Measurements from ENCODE around the gene CYP21A2.

DNA sequence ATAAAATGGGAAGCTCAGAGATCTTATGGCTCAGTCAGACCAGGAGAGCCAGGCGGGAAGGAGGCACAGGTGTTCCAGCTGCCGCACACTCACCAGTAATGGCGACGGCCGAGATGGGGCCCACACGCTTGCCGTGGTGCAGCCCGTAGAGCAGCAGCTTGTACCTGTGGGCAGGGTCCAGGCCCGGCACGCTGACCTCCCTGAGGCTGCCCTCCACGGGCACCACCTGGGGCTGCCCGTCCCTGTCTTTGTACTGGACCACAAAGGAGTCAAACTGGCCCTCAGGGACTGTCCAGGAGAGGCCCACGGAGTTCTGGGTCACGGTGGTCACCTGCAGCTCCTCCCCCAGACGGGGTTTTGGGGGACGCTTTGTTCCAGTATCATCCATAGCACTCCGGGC is 31.2 kb downstream of the CYP21A2 start:
- TF ChIP-seq, protein P1, sequence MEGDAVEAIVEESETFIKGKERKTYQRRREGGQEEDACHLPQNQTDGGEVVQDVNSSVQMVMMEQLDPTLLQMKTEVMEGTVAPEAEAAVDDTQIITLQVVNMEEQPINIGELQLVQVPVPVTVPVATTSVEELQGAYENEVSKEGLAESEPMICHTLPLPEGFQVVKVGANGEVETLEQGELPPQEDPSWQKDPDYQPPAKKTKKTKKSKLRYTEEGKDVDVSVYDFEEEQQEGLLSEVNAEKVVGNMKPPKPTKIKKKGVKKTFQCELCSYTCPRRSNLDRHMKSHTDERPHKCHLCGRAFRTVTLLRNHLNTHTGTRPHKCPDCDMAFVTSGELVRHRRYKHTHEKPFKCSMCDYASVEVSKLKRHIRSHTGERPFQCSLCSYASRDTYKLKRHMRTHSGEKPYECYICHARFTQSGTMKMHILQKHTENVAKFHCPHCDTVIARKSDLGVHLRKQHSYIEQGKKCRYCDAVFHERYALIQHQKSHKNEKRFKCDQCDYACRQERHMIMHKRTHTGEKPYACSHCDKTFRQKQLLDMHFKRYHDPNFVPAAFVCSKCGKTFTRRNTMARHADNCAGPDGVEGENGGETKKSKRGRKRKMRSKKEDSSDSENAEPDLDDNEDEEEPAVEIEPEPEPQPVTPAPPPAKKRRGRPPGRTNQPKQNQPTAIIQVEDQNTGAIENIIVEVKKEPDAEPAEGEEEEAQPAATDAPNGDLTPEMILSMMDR (IDR thresholded peaks at IDR 0.05; ENCODE audit: poor library complexity): no peak
- TF ChIP-seq EZH2 (IDR thresholded peaks at IDR 0.05; ENCODE audit: borderline replicate concordance): no peak
- no peak for TF ChIP-seq EZH2phosphoT487 (IDR thresholded peaks at IDR 0.05; ENCODE audit: low read depth, severe bottlenecking, unreplicated experiment)

Data from hepatocyte (in vitro differentiated cells).